ENCODE measurements around the gene ACADL. TPM values are rescaled to one million over a fixed set of nuclear protein-coding genes. Genes with fewer than 3 reads are reported as not detected.

ACADL gene
- total and polyA plus RNA-seq, 2 donors (not counting 3 experiments of a cell fraction or from before 2014, with no cell fraction given), result not detected

DNA sequence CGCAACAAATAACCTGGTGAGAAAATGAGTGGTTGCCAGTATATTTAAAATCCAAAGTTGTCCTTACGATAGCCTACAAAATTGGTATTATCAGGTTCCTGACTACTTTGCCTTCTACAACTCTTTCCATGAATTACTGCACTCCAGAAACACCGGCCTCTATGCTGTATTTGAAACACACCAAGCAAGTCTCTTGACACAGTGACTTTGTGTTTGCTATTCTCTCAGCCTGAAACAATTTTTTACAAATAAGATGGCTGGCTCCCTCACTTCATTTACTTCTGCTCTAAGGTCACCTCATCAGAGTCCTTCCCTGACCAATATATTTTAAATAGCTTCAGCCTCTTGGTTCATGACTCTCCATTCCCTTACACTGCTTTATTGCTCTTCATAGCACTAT, 66.2 kb downstream of the ACADL start:
- CTCF ChIA-PET, result interaction anchor here (1.2 kb wide), 1 partner anchor 13 kb away, joined by 3 read pairs; no protein-coding TSS in a partner anchor
- no peak overlapping the region for H3K27ac ChIP-seq (ENCODE audit: insufficient read depth, low read depth, low read length)

GRCh38 chr2:210158236-210158635, 67.0 kb downstream of the ACADL start:
- Histone ChIP-seq H3K9me1 (replicated peaks; ENCODE audit: control insufficient read depth, extremely low read depth, insufficient read depth, low read length) (no peaks in the 10 kb centered on the region), H4K20me1 (replicated peaks; ENCODE audit: control insufficient read depth, extremely low read depth, insufficient read depth, low read length) (no peaks in the 10 kb centered on the region), H3K27me3 (ENCODE audit: control insufficient read depth in 2 of 2, insufficient read depth in 2 of 2, low read length in 2 of 2) (no peaks in the 10 kb centered on the region), H3K36me3 (ENCODE audit: control insufficient read depth in 2 of 2, extremely low read depth in 1 of 2, insufficient read depth in 2 of 2, low read length in 2 of 2) (no peaks in the 10 kb centered on the region), H3K9ac (replicated peaks; ENCODE audit: extremely low read depth, insufficient read depth, low read length) (no peak overlapping the region), H3K9me3 (replicated peaks; ENCODE audit: control insufficient read depth, insufficient read depth, low read length) (no peaks in the 10 kb centered on the region), H3K4me3 (replicated peaks in 1 of 3; ENCODE audit: insufficient read depth in 1 of 3, low read depth in 1 of 3, low read length in 3 of 3) (no peak overlapping the region), H3K4me2 (ENCODE audit: insufficient read depth, low read length) (no peak overlapping the region), H2AFZ (ENCODE audit: low read depth, low read length) (no peak overlapping the region), H3K79me2 (ENCODE audit: control insufficient read depth, insufficient read depth, low read length) (peaks cover 2% of the 10 kb centered on the region), H3K4me1 (ENCODE audit: control insufficient read depth, extremely low read depth, insufficient read depth, low read length) (no peaks in the 10 kb centered on the region), H3K27ac (ENCODE audit: insufficient read depth, low read depth, low read length) (no peak overlapping the region)
- ChIA-PET POLR2A (no interaction called here), CTCF (interaction anchor here (1.2 kb wide), 1 partner anchor 14 kb away, joined by 3 read pairs; no protein-coding TSS in a partner anchor)
- FAIRE-seq, result no peak
- no peak for DNase-seq (ENCODE audit: low read depth, low spot score)
- intact Hi-C loops (cut with micrococcal nuclease) (no loop called here), dilution Hi-C loops (cut with MboI; ENCODE audit: extremely low pct_ligation_motif_present, low sequenced_read_pairs) (no loop called here)
- no TSS peak for BruUV-seq (replicated peaks)
- no peak for TF ChIP-seq GATA2 (IDR thresholded peaks at IDR 0.05; ENCODE audit: insufficient read depth, insufficient read length, low read depth, low read length)
- no peak for TF ChIP-seq POLR2A (IDR thresholded peaks at IDR 0.05; ENCODE audit: low read depth, low read length)
- TF ChIP-seq MYC (IDR thresholded peaks at IDR 0.05; ENCODE audit: low read depth, low read length), result no peak

More for the DNA sequence above, 66.2 kb downstream of the ACADL start:
- Histone ChIP-seq H3K4me2 (ENCODE audit: insufficient read depth, low read length) (no peak overlapping the region), H3K79me2 (ENCODE audit: control insufficient read depth, insufficient read depth, low read length) (peaks cover 2% of the 10 kb centered on the region), H3K4me3 (replicated peaks in 1 of 3; ENCODE audit: insufficient read depth in 1 of 3, low read depth in 1 of 3, low read length in 3 of 3) (no peak overlapping the region), H3K9me1 (replicated peaks; ENCODE audit: control insufficient read depth, extremely low read depth, insufficient read depth, low read length) (no peaks in the 10 kb centered on the region), H3K4me1 (ENCODE audit: control insufficient read depth, extremely low read depth, insufficient read depth, low read length) (no peaks in the 10 kb centered on the region), H3K9me3 (replicated peaks; ENCODE audit: control insufficient read depth, insufficient read depth, low read length) (no peaks in the 10 kb centered on the region), H3K9ac (replicated peaks; ENCODE audit: extremely low read depth, insufficient read depth, low read length) (no peak overlapping the region), H3K36me3 (ENCODE audit: control insufficient read depth in 2 of 2, extremely low read depth in 1 of 2, insufficient read depth in 2 of 2, low read length in 2 of 2) (no peaks in the 10 kb centered on the region), H4K20me1 (replicated peaks; ENCODE audit: control insufficient read depth, extremely low read depth, insufficient read depth, low read length) (no peaks in the 10 kb centered on the region), H3K27me3 (ENCODE audit: control insufficient read depth in 2 of 2, insufficient read depth in 2 of 2, low read length in 2 of 2) (no peaks in the 10 kb centered on the region), H2AFZ (ENCODE audit: low read depth, low read length) (no peak overlapping the region)
- no TSS peak for BruUV-seq (replicated peaks)
- POLR2A ChIA-PET, result no interaction called here
- dilution Hi-C loops (cut with MboI; ENCODE audit: extremely low pct_ligation_motif_present, low sequenced_read_pairs) (no loop called here), intact Hi-C loops (cut with micrococcal nuclease) (no loop called here)
- DNase-seq (ENCODE audit: low read depth, low spot score), result no peak
- TF ChIP-seq JUN (IDR thresholded peaks at IDR 0.05; ENCODE audit: borderline replicate concordance, insufficient read depth, insufficient read length, low read depth), result no peak
- no peak for FAIRE-seq

Data from endothelial cell of umbilical vein (primary cell).